ENCODE results near the gene ATXN8OS. TPM values are rescaled to one million over a fixed set of nuclear protein-coding genes. Genes with fewer than 3 reads are reported as not detected.

The ATXN8OS gene
- not detected for total RNA-seq

- WGBS, 2 donors, result 4 to 5% methylated on average over 38 to 41 of the region's 53 CpGs
- no peaks in the 10 kb centered on the region for H3K4me1 ChIP-seq
- intact Hi-C loops (cut with DNase I), result no loop called here
- H3K36me3 ChIP-seq, result no peaks in the 10 kb centered on the region
- no peaks in the 10 kb centered on the region for H3K27me3 ChIP-seq
- H3K27ac ChIP-seq, result no peak within 1 kb of the TSS
- H3K4me3 ChIP-seq (replicated peaks in 1 of 3), result no peak within 1 kb of the TSS
- DNase-seq, result no peak
- H3K9me3 ChIP-seq, result no peaks in the 10 kb centered on the region
- no peak for TF ChIP-seq POLR2A (IDR thresholded peaks at IDR 0.05)
- no peak for TF ChIP-seq CTCF (IDR thresholded peaks at IDR 0.05)
Observed at GRCh38 chr13:70107498-70108281, at the start of gene ATXN8OS. Gene ATXN8OS (plus strand): TSS chr13:70107826.

- 48 to 54% methylated on average over 4 of the region's 4 CpGs for WGBS, 2 donors
- no peak for DNase-seq
- H3K9me3 ChIP-seq, result no peaks in the 10 kb centered on the region
- no peak overlapping the region for H3K27ac ChIP-seq
- H3K4me1 ChIP-seq, result no peaks in the 10 kb centered on the region
- intact Hi-C loops (cut with DNase I), result no loop called here
- no peaks in the 10 kb centered on the region for H3K36me3 ChIP-seq
- no peak for TF ChIP-seq POLR2A (IDR thresholded peaks at IDR 0.05)
- TF ChIP-seq CTCF (IDR thresholded peaks at IDR 0.05), result no peak
- H3K27me3 ChIP-seq, result no peaks in the 10 kb centered on the region
- no peak overlapping the region for H3K4me3 ChIP-seq (replicated peaks in 1 of 3)
Observed at GRCh38 chr13:70080012-70080411, 27.6 kb upstream of the ATXN8OS start.

- H3K27ac ChIP-seq, result no peak overlapping the region
- no peaks in the 10 kb centered on the region for H3K9me3 ChIP-seq
- H3K4me3 ChIP-seq (replicated peaks in 1 of 3), result no peak overlapping the region
- H3K4me1 ChIP-seq, result no peaks in the 10 kb centered on the region
- 73 to 83% methylated on average over 4 of the region's 4 CpGs for WGBS, 2 donors
- no peaks in the 10 kb centered on the region for H3K27me3 ChIP-seq
- intact Hi-C loops (cut with DNase I), result no loop called here
- no peaks in the 10 kb centered on the region for H3K36me3 ChIP-seq
- DNase-seq, result no peak
- TF ChIP-seq CTCF (IDR thresholded peaks at IDR 0.05), result no peak
- TF ChIP-seq POLR2A (IDR thresholded peaks at IDR 0.05), result no peak
Observed at GRCh38 chr13:70087247-70087646, 20.4 kb upstream of the ATXN8OS start.

GRCh38 chr13:70088926-70089325 lies 18.7 kb upstream of the ATXN8OS start:
- no peak overlapping the region for H3K4me3 ChIP-seq (replicated peaks in 1 of 3)
- H3K9me3 ChIP-seq, result no peaks in the 10 kb centered on the region
- DNase-seq, result no peak
- no peak overlapping the region for H3K27ac ChIP-seq
- no peaks in the 10 kb centered on the region for H3K36me3 ChIP-seq
- TF ChIP-seq CTCF (IDR thresholded peaks at IDR 0.05) (no peak), POLR2A (IDR thresholded peaks at IDR 0.05) (no peak)
- intact Hi-C loops (cut with DNase I), result no loop called here
- no peaks in the 10 kb centered on the region for H3K27me3 ChIP-seq
- WGBS, 2 donors, result 83 to 95% methylated on average over 2 of the region's 2 CpGs
- H3K4me1 ChIP-seq, result no peaks in the 10 kb centered on the region

GRCh38 chr13:70090036-70090723 lies 17.4 kb upstream of the ATXN8OS start:
- no peaks in the 10 kb centered on the region for H3K36me3 ChIP-seq
- 87 to 91% methylated on average over 2 of the region's 2 CpGs for WGBS, 2 donors
- no peak for TF ChIP-seq CTCF (IDR thresholded peaks at IDR 0.05)
- TF ChIP-seq POLR2A (IDR thresholded peaks at IDR 0.05), result no peak
- H3K27me3 ChIP-seq, result no peaks in the 10 kb centered on the region
- H3K4me1 ChIP-seq, result no peaks in the 10 kb centered on the region
- intact Hi-C loops (cut with DNase I), result no loop called here
- H3K4me3 ChIP-seq (replicated peaks in 1 of 3), result no peak overlapping the region
- no peaks in the 10 kb centered on the region for H3K9me3 ChIP-seq
- no peak overlapping the region for H3K27ac ChIP-seq
- DNase-seq, result no peak
